Spinal cord (tissue), 10 donors: ENCODE results near the gene SLC47A2. TPM values are rescaled to one million over a fixed set of nuclear protein-coding genes. Genes with fewer than 3 reads are reported as not detected.
A peak's percentile ranks its signal among the peaks of the same experiment; 100 is the strongest.

Experiments used
- DNase-seq, 6 donors: peaks; one replicate each; pipeline versions ENCODE4 v3.0.0 to v3.0.0-alpha.2; 2013 to 2015; ENCODE audit warnings: low spot score in 6 of 6, low read depth in 4 of 6
- H3K27ac ChIP-seq: one replicate; pipeline ENCODE4 v1.5.1; 2013; ENCODE audit warnings: low read depth, low read length, control low read depth
- H3K27me3 ChIP-seq: one replicate; pipeline ENCODE4 v1.6.1; 2013; ENCODE audit warnings: low read length; ENCODE audit not compliant: control insufficient read depth, insufficient read depth
- H3K36me3 ChIP-seq: one replicate; pipeline ENCODE4 v1.6.1; 2013; ENCODE audit warnings: low read length; ENCODE audit not compliant: control insufficient read depth, insufficient read depth
- H3K4me1 ChIP-seq: one replicate; pipeline ENCODE4 v1.6.1; 2013; ENCODE audit warnings: low read length; ENCODE audit not compliant: control insufficient read depth, insufficient read depth
- H3K4me3 ChIP-seq: one replicate; pipeline ENCODE4 v1.5.1; 2013; ENCODE audit warnings: low read depth, low read length, control low read depth
- H3K9me3 ChIP-seq: one replicate; pipeline ENCODE4 v1.6.1; 2013; ENCODE audit warnings: low read length; ENCODE audit not compliant: control insufficient read depth, insufficient read depth
- WGBS: methylation state at CpG from one replicate; pipeline ENCODE4 v1.1.5; 2013; ENCODE audit warnings: missing lambda C conversion rate; ENCODE audit not compliant: insufficient coverage; 5-methylcytosine and 5-hydroxymethylcytosine counted together
- polyA plus RNA-seq, 2 donors: library from polyadenylated mRNA; unstranded; fragments of 120-200 nt; gene quantifications; one replicate each; pipeline ENCODE4 v1.2.1, GENCODE V29; 2013; ENCODE audit not compliant: insufficient read length in 2 of 2
- total RNA-seq, 2 donors: library from RNA; depleted of rRNA in 1 of 2; stranded (reverse); fragments of 120-200 nt in 1 of 2; fragments of >200 nt in 1 of 2; gene quantifications; one replicate each; pipeline versions ENCODE4 v1.2.3 to v1.2.4, GENCODE V29; 2013 to 2014
- donor health status: healthy.

SLC47A2 gene
- total and polyA plus RNA-seq, 4 donors = 1.7 to 2.4 (median 1.9) TPM

DNA sequence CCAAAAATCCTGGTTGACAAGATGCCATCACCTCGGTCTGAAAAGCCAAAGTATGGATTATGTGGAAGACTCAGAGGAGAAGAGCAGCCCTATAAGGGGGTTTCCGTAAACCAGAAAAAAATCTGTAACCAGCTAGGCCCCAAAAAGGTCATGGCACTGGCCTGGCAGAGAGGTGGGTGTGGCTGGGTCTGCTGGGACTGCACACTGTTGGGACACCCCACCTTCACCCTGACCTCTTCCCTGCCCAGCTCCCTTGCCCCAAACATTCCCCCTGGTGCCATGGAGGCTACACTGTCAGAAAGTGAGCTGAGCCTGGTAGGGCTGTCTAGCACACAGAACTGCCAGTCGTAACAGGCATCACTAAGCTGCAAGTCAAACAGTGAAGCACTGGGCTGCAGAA is 6.5 kb downstream of the SLC47A2 start:
- Histone ChIP-seq H3K27ac (no peak overlapping the region), H3K9me3 (no peaks in the 10 kb centered on the region), H3K4me1 (peaks cover 20% of the 10 kb centered on the region), H3K27me3 (no peaks in the 10 kb centered on the region), H3K36me3 (peaks cover 9% of the 10 kb centered on the region), H3K4me3 (no peak overlapping the region)
- WGBS = 100% methylated on average over 2 of the region's 3 CpGs
- no peak for DNase-seq

DNA sequence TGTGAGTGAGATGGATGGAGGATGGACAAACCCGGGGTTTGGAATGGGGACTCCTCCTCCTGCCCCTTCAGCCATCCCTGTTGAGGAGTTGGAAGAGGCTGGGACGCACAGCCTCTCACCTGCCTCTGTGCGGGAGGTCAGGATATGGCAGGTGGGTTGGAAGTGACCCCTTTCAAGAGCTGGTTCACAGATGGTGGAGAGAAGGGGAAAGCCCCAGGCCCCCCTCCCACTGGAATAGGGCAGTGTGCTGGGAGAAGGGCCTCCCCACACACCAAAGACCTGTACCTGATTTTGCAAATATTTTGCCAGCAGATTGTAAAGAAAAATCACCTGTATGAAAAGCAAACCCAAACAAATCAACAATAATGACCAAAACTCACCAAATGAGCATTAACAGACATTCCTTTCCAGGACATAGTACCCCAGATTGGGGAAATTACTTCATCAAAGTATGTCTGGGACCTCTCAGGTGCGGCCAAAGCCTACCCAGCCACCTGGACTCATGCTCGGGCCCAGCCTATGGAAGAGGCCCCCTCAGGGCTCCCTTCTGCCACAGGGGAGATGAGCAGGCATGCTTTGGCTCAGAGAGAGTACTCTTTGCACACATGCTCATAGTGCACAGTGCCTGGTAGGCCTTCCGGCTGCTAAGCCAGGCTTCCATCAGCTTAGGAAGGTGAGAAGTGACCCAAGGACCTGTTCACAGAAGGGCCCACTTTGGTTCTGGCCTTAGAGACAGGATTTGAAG is 7.8 kb downstream of the SLC47A2 start:
- WGBS = 89% methylated on average over 3 of the region's 6 CpGs
- Histone ChIP-seq H3K4me3 (no peak overlapping the region), H3K27ac (no peak overlapping the region), H3K27me3 (no peaks in the 10 kb centered on the region), H3K4me1 (peaks cover 32% of the 10 kb centered on the region), H3K9me3 (no peaks in the 10 kb centered on the region), H3K36me3 (peaks cover 7% of the 10 kb centered on the region)
- no peak for DNase-seq

DNA sequence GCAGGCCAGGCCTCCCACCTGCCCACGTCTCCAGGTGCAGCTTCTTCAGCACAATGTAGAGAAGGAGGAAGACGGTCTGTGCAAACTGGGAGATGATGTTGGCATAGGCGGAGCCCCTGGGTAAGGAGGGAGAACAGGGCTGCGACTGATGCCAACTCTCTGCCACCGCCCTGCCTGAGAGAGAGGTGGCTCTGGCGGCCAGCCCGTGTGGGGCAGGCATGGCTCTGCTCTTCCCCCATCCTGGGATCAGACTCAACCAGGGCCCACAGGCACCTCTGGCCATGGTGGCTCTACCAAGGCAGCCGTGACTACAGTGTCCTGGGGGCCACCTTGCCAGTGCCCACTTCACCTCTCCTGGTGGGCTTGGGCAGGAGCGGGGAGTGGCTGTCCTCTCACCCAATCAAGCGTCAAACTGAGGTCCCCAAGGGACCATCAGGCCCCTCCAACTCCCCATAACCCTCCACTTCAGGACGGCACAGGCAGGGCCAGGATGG is 8.6 kb downstream of the SLC47A2 start:
- Histone ChIP-seq H3K27ac (no peak overlapping the region), H3K36me3 (peaks cover 7% of the 10 kb centered on the region), H3K4me3 (no peak overlapping the region), H3K4me1 (peaks cover 40% of the 10 kb centered on the region), H3K9me3 (no peaks in the 10 kb centered on the region), H3K27me3 (no peaks in the 10 kb centered on the region)
- WGBS = 89% methylated on average over 10 of the region's 11 CpGs
- no peak for DNase-seq

DNA sequence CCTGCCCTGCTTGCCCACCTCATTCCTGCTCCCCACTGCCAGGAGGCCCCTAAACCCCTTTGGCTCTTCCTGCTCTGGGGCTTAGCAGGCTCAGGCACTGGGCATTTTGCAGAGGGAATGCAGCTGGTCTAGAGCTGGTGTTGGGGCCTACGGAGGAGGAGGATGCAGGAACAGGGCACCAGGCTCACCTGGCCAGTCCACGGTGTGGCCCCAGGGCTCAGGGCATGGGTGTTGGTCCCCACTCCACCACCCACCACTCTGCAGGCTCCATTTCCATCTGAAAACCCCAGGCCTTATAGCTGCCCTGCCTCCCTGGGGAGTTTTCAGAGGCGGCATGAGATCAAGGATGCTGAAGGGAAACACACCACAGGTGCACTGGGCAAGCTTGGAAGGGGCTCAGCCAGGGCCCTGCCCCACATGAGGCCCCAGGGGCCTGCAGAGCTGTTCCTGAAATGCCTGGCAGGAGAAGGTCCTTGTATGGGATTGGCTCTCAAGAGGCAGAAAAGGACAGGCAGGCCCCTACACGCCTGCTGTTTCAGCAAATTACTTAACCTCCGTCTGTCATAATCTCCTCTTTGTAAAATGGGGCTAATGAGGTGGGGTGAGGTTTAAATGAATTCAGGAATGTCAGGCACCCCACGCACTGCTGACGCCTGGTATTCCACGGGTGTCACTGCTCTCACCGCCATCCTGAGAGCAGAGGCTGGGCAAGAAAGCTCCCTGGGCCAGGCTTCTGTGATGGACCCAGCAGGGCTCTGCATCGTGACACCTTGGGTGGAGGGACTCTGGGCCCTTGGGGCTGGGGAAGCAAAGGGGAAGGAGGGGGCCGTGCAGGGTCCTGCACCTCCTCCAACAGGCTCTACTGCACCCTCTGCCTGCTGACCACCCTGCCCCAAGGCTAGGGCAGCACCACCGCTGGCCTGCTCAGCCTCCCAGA is 9.3 kb downstream of the SLC47A2 start:
- Histone ChIP-seq H3K36me3 (peaks cover 7% of the 10 kb centered on the region), H3K4me1 (peaks cover 43% of the 10 kb centered on the region), H3K9me3 (no peaks in the 10 kb centered on the region), H3K4me3 (no peak overlapping the region), H3K27me3 (no peaks in the 10 kb centered on the region), H3K27ac (no peak overlapping the region)
- no peak for DNase-seq
- 62% methylated on average over 6 of the region's 12 CpGs for WGBS

DNA sequence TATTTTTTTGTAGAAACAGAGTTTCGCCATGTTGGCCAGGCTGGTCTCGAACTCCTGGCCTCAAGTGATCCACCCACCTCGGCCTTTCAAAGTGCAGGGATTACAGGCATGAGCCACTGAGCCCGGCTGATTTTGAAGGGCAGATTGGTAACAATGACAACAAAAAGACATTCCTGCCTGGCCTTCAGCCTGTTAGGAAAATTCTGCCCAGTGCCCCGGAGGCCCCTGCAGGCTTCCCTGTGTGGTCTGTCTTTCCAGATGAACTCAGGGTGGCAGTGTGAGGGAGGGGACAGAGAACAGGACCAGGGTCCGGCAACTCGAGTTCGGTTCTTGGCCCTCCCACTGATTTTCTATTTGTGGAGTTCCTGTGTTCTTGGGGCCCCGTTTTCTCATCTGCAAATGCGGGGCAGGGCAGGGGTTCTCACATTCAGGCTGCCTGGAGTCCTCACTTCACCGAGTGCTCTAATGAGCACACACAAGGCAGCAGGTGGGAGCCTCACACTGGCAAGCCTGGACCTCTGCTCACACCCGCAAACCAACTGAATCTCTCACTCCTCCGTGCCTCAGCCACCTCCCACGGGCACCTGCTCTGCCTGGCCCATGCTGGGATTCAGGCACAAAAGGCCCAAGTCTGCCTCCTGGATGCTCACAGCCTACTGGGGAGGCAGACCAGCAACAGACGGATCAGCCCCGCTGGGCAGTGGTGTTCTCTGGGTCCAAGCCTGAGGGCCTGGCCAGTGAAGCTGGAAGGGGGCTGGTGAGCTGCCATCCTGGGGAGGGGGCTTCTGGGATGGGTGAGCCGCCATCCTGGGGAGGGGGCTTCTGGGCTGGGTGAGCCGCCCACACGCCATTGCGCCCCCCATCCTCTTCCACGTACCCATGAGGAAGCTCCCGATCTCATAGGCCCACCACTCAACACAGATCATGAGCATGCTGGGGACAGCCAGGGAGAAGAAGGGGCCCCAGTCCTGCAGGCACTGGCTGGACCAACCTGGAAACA is 10.3 kb downstream of the SLC47A2 start:
- Histone ChIP-seq H3K27me3 (no peaks in the 10 kb centered on the region), H3K36me3 (peaks cover 7% of the 10 kb centered on the region), H3K4me3 (no peak overlapping the region), H3K4me1 (peaks cover 49% of the 10 kb centered on the region), H3K9me3 (no peaks in the 10 kb centered on the region), H3K27ac (peak overlapping the region; percentile 1)
- DNase-seq = no peak
- 63% methylated on average over 21 of the region's 22 CpGs for WGBS

DNA sequence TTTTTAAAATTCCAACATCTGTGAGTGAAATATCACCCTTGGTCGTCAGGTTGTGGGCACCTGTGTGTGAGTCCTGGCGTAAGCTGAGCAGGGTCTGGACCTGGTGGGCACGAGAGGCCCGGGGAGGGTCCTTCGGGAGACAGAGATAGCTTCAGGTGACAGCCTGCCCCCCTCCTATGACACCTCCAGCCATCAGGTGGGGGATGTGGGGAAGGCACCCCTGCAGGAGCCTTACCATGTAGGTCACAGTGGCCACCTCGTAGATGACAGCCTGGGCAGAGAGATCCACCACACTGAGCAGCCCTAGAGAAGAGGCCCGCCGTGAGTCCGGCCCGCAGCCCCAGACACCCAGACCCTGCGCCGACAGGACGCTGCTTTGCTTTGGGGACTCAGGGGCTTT is 11.2 kb downstream of the SLC47A2 start:
- no peak for DNase-seq
- Histone ChIP-seq H3K27ac (peak overlapping the region; percentile 25), H3K27me3 (no peaks in the 10 kb centered on the region), H3K9me3 (no peaks in the 10 kb centered on the region), H3K36me3 (peaks cover 7% of the 10 kb centered on the region), H3K4me1 (peaks cover 49% of the 10 kb centered on the region), H3K4me3 (no peak overlapping the region)
- 88% methylated on average over 10 of the region's 13 CpGs for WGBS

DNA sequence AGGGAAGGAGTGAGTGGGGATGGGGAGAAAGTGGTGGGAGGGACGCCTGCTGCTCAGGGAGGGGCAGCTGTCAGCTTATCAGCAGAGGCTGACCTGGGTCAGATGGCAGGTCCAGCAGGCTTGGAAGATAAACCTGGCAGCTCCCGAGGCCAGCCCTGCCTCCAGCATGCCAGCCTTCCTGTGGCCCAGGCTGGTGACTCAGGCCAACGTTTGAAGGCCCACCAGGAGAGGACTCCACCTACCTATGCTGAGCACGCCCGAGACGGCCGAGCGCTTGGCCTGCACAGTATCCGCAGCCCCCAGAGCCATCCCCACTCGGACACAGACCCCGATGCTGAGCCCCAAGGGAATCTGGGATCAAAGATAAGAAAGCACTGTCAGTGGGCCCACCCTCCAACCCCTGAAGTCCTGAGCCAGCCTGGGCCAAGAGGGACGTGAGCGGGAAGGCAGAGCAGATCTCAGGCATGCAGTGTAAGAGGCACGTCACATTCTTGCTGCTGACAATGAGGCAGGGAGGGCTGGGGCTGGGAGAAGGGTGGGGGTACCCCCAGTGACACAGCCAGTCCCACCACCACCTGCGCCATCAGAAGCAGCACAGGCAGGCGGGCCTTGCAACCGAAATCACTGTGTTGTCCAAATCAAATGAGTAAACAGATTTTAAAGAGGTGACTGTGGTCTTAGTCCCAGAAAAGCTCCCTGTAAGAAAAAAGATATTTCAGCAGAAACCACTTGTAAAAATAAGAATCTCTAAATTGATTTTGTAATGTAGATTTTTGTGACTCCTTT is 12.4 kb downstream of the SLC47A2 start:
- Histone ChIP-seq H3K27ac (peak overlapping the region; percentile 79), H3K27me3 (no peaks in the 10 kb centered on the region), H3K9me3 (no peaks in the 10 kb centered on the region), H3K36me3 (peaks cover 7% of the 10 kb centered on the region), H3K4me1 (peaks cover 49% of the 10 kb centered on the region), H3K4me3 (no peak overlapping the region)
- no peak for DNase-seq
- WGBS = 73% methylated on average over 14 of the region's 17 CpGs

DNA sequence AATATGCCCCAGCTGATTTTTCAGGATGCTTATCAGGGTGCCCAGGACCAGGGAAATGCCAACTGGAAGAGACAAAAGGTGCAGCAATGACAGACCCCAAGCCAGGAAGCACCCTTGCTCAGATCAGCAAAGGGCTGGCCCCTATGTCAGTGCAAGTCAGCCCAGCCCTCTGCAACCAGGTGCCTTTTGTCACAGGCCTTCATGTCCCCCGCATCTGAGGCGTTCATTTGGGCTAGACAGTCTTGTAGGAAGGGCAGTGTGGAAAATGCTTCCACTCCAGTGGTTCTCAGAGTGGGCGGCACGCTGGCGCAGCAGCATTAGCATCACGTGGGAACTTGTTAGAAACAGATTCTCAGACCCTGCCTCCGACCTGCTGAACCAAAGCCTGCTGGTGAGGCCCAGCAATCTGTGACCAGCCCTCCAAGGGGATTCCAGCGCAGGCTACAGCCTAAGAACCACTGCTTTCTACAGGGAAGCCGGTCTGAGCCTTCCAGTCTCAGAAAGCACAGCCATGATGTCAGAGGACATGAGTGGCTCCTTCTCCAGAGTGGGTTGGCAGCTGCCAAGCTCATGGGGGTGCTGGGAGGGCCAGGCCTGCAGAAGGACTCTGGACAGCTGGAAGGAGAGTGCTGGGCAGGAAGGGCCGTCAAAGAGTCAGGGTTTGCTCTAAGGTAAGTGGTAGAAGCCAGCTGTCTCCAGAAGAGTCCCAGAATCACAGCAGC is 13.1 kb downstream of the SLC47A2 start:
- peaks cover 7% of the 10 kb centered on the region for H3K36me3 ChIP-seq
- no peaks in the 10 kb centered on the region for H3K27me3 ChIP-seq
- H3K9me3 ChIP-seq = no peaks in the 10 kb centered on the region
- DNase-seq = no peak
- no peak overlapping the region for H3K4me3 ChIP-seq
- H3K4me1 ChIP-seq = peaks cover 49% of the 10 kb centered on the region
- WGBS = 63% methylated on average over 10 of the region's 10 CpGs
- H3K27ac ChIP-seq = peak overlapping the region; percentile 79
